HG02623 (cell line): ENCODE measurements around the gene ABHD10.

Experiments used
- ATAC-seq: cut with Tn5 transposase; IDR thresholded peaks from one replicate; pipeline ENCODE4 v1.9.1; 2021; ENCODE audit warnings: moderate library complexity; ENCODE audit not compliant: unreplicated experiment

ABHD10 gene

DNA sequence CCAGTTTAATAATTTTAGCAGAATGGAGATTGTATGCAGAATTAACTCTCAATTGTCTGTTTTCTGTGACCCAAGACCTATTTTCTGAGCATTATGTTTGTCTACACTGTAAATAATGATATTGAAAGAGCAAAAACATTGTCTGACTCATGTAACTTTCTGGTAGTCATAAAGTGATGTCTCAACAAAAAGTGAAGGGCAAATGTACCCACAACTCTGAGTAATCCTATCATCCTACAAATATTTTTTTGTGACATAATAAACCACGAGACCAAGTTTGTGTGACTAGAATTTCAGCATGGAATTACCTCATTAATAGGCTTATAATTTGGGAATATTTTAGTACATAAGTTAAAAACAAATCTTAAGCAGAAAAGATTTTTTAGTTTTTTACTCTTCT lies 15.4 kb upstream of the ABHD10 start:
- ATAC-seq = no peak

- no peak for ATAC-seq
Measured at GRCh38 chr3:111965484-111965883, 13.3 kb upstream of the ABHD10 start.

DNA sequence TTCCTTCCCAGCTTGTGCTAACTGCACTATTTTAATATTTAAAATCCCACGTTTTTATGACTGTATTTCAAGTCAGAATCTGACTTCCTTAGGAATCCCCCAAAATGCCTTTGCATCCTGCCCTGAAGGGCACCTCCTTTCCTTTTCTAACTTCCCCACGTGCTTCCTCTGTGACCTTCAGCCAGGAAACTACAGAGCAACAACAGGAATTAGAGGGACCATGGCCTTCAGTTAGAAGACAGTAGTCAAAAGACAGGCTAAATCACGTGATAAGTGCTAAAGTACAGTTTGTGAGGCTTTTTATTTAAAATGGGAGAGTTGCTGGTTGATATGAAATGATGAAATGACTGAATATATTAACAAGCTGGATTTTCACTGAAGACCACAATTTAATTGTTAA lies 11.8 kb upstream of the ABHD10 start:
- ATAC-seq = no peak

DNA sequence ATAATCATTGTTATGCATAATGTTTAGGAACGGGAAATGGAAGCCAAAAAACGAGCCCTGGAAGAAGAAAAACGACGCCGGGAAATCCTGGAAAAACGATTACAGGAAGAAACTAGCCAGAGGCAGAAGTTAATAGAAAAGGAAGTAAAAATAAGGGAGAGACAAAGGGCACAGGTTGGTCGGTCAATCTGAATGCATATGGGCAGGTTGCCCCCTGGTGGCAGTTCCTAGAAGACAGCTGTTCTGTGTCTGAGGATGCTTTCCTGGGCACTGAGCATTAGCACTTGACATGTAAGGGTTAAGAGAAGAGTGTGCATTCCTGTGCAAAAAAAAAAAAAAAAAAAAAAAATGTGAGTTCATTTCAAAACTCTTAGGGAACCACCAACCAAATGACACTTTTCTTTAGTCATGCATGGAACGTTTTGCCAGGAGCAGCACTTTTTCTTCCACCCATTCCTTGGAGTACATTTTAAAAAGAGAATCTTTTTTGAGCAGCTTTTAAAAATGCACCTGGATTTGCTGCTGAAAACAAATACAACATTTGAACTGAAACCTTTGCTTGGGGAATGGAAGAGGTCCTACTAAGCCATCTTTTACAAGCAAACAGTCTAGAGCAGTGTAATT lies 11.1 kb upstream of the ABHD10 start:
- ATAC-seq = peak; percentile 97

DNA sequence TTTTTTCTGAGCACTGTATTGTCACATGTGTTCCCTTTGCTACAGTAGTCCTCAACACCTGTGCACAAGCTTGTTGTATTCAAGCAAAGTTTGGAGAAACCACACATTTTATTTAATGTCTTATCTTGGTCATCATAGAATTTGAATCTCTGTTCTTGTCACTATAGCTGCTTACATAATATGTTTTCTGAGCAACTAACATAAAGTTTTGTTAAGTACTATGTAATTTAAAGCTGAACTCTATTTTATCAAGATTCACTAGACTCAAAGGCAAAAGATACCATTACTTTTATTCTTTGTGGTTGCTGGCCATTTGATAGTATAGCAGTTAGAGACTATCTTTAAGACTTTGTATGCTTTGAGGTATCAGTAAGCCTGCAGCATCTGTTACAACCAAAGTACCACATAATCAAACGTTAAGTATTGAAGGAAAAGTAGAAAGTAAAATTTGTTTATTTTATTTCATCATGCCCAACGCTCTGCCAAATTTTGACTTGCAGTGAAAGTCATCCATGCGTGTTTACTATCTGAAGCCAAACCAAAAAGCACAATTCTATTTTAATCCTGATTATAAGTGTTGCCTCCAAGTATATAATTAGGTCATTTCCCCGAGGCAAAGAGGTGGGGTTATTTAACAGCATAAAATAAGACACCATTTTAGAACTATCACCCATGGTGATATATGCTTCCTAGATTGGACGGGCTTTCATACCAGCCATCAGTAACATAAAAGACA lies 10.3 kb upstream of the ABHD10 start:
- ATAC-seq = no peak

DNA sequence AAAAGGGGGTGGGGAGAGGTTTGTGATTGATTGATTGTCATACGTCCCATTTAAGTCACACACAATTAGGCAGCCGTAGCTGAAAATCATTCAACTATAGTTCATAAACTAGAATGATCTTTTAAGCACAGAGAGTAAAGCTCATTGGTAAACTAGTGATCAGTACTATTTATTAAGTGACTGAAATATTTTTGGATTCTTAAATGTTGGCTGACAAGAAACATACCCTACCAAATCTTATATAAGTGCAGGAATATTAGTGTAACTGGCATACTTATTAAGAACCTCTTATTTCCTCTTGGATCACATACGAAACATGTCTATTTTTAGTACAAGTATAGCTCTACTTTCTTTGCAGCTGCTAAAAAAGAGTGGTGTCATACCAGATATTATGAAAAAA lies 8.4 kb upstream of the ABHD10 start:
- no peak for ATAC-seq

DNA sequence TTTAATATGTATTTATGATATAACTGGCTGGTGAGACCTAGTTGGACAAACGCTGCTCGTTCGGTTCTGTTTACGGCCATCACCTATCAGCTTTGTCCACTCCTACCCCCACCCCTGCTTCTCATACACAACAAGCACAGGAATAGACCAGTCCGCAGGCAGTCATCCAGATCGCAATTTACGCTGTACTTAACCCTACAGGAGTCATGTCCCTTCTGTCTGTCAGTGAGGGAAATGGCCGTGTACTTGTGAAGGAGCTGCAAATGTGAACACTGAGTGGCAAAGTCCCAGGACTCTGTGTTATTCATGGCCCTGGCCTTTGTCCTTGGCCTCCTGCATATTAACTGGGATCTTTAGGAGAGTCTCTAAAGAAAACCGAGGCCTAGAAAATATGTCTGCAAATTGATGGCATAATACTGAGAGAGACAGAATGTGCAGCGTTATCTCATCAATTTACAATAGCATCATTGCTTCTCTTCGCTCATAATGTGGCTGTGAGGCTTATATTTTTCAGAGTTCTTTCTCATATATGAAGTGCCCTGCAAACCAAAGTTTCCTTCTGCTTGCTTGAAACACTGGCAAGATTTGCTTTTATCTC lies 7.2 kb upstream of the ABHD10 start:
- ATAC-seq = no peak

DNA sequence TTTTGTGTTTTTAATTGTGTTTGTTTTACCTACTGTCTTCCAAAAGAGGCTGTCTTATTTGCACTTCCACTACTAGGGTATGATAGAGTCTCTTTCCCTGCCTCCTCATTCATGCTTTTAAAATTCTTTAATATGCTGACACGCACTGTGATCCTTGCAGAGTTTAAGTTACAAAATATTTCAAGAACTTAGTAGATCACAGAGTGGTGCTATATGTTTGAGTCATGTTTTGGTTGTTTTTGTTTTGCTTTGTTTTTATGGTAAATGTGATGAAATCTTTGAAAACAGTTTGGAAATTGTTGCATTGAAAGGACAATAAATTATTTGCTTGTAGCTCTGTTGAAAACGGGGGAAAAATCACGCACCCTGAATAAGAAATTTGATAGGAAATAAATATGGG lies 5.9 kb upstream of the ABHD10 start:
- ATAC-seq = no peak

DNA sequence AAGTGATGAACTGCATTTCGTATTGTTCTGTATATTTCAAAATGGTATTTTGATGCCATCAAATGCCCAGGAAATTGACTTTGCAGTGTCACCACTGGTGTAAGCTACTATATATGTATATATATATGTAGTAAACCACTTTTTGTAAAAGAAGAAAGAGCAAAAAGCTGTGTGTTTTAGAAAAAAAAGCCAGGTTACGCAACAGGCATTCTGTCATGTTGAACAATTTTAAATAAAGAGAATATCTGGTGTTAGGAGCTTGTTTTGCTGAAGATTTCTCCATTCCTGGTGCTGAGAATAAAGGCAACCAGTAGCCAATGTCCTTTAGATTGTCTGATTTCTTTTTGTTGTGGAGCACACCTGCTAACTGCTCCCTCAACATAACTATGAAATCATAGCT lies 3.7 kb upstream of the ABHD10 start:
- no peak for ATAC-seq

- ATAC-seq = no peak
Measured at GRCh38 chr3:111976254-111976653, 2.6 kb upstream of the ABHD10 start.

GRCh38 chr3:111979434-111980038 lies 710 bp downstream of the ABHD10 start:
- ATAC-seq = peak; percentile 37

DNA sequence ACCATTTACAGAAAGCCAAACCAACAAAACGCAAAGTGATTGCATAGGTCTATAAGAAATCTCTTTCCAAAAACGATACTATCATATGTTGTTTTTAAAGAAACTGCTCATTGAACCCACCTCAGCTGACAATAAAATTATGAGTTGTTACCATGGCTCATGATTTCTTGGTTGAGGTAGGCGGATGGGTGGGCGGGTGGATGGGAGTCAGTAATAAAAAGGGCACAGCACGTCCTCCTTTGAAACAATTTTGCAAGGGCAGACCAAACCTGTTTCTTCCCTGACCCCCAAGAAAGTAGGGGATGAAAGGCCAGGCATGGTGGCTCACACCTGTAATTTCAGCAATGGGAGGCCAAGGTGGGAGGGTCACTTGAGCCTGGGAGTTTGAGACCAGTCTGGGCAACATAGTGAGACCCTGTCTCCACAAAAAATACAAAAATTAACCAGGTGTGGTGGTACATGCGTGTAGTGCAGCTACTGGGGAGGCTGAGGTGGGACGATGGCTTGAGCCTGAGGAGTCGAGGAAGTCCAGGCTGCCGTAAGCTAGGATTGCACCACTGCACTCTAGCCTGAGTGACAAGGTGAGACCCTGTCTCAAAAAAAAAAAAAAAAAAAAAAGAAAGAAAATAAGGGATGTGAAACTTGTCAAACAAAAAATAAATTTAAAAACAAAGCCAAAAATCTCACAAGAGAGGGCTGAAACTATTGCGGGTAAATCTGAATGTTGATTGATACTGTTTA lies 2.1 kb downstream of the ABHD10 start:
- no peak for ATAC-seq

- no peak for ATAC-seq
Measured at GRCh38 chr3:111981457-111981763, 2.6 kb downstream of the ABHD10 start.

DNA sequence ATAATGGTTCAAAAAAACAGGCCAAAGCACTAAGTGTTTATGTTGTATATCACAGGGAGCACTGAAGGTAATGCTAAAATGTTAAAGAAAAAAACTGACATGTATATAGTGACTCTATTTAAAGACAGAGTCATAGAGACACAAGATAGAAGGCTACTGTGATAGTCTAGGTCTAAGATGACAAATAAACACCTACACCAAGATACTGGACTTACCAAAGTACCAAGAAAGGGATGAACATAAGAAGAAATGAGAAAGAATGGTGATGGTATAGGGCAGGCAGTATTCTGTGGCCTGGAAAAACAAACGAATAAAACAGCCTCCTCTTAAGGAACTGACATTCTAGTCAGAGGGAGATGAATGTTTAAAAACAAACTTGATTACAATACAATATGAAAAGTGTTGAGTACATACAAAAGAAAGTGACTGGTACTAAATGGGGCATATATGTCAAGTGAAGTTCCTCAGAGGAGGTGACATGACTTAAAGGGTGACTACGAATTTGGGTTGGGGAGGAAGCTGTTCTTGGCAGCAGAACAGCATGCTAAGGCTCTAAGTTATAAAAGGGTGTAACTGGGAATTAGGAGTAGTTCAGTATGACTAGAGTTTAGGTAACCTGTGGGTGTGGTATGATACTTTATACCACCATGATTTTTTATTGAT lies 5.9 kb downstream of the ABHD10 start:
- no peak for ATAC-seq

- ATAC-seq = no peak
Measured at GRCh38 chr3:111986800-111987199, 8.0 kb downstream of the ABHD10 start.

DNA sequence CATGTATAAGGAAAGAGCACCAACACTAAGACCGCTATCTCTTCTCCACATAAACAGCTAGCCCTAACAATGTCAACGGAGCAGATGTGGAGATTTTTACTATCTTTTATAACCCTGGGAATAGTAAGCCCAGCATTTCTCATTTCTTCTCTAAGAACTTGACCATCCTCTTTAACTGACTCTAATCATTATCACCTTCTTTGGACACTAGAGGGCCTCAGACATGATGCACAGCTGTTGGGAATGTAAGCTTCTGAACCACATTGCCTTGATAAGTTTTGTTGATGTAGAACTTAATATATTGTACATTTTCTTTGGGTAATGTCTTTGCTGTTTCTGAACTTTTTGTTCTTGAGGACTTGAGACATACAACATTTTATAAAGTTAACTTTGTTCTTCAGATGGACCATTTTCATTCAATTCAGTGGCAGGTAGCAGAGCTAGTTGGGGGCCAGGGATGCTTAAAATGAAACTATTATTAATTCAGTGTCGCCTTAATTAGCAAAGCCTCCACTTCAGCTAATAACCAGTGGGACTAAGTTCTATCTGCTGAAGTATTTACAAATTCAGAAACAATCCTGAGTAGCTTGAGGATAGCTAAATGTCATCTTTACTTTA lies 10.3 kb downstream of the ABHD10 start:
- peak; percentile 88 for ATAC-seq

DNA sequence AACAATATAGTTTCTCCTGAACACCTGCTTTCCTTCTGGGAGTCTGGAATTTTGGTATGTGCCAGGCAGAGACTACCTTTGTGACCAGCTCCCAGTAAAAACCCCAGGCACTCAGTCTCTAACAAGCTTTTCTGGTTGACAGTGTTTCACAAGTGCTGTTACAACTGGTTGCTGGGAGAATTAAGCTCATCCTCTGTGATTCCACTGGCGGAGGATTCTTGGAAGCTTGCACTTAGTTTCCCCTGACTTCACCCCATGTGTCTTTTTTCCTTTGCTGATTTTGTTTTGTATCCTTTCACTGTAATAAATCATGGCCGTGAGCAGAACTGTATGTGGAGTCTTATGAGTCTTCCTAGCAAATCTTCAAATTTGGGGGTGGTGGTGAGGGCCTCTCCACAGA lies 14.2 kb downstream of the ABHD10 start:
- ATAC-seq = no peak

DNA sequence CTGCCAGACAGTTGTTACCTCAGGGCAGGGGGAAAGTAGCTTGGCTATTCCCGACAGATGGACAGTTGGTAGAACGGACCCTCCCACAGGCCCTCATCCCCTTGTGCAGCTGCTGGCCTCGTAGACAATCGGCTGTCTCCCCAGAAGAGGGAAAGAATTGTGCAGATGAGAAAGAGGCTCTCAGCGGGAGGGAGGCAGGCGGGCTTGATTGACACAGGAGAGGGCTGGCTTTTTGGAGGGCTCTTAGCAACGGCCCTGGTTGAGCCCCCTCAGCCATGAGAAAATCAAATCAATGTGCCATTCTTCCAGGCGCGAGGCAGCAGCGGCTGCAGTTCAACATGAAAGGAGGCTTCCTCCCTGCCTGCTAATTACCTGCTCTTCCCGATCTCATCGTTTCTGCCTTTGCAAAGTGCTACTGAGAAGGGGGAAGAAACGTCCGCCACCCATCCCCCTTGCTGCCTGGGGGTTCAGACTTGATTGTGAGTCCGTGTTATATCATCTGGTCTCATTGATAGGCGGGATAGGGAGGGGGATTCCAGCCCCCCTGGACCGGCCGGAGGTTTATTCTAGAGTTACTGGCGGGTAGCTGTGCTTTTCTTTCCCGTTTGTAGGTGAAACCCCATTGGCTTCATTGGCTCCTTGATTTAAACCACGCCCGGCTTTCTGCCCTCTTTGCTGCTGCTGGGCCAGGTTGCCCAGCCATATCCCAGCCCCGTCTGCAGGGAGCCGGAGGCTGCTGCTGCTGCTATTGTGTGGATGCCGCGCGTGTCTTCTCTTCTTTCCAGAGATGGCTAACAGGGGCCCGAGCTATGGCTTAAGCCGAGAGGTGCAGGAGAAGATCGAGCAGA lies 20.0 kb downstream of the ABHD10 start, which contains the start of gene TAGLN3:
Gene TAGLN3 (plus strand): TSS at position 287 of the 848 bp plus-strand sequence. CDS start 501 bp downstream, at position 788.
- ATAC-seq = no peak

GRCh38 chr3:111999484-112000324 lies 20.9 kb downstream of the ABHD10 start:
- ATAC-seq = no peak
